Karpas-422 (cell line): ENCODE results near the gene ABHD8. TPM values are rescaled to one million over a fixed set of nuclear protein-coding genes. Genes with fewer than 3 reads are reported as not detected.

Experiments used
- DNase-seq: peaks from one replicate; pipeline ENCODE4 v3.0.0-alpha.2; 2015
- H2AFZ ChIP-seq: fragments of 200-600 bp; sonication (generic); 2 replicates; pipeline ENCODE4 v1.6.1; 2014; ENCODE audit warnings: antibody characterized with exemption, low read length, mixed read lengths
- H3K27ac ChIP-seq: fragments of 200-600 bp; sonication (generic); 2 replicates; pipeline ENCODE4 v1.5.1; 2014; ENCODE audit warnings: mild to moderate bottlenecking, low read length, moderate library complexity
- H3K27me3 ChIP-seq: fragments of 200-600 bp; sonication (generic); 2 replicates; pipeline ENCODE4 v1.6.1; 2014; ENCODE audit warnings: low read length, mixed read lengths
- H3K36me3 ChIP-seq: fragments of 200-600 bp; sonication (generic); 2 replicates; pipeline ENCODE4 v1.6.1; 2014; ENCODE audit warnings: low read length, mixed read lengths; ENCODE audit not compliant: insufficient read depth
- H3K4me1 ChIP-seq: fragments of 200-600 bp; sonication (generic); 2 replicates; pipeline ENCODE4 v1.6.1; 2014; ENCODE audit warnings: mild to moderate bottlenecking, low read length, mixed read lengths
- H3K4me2 ChIP-seq: fragments of 200-600 bp; sonication (generic); 2 replicates; pipeline ENCODE4 v1.6.1; 2014; ENCODE audit warnings: low read length, low read depth, mild to moderate bottlenecking; ENCODE audit not compliant: poor library complexity, severe bottlenecking
- H3K4me3 ChIP-seq: fragments of 200-600 bp; sonication (generic); 2 replicates; pipeline ENCODE4 v1.5.1; 2014; ENCODE audit warnings: mild to moderate bottlenecking, antibody characterized with exemption, low read length, mixed read lengths
- H3K79me2 ChIP-seq: fragments of 200-600 bp; sonication (generic); 2 replicates; pipeline ENCODE4 v1.6.1; 2014; ENCODE audit warnings: mild to moderate bottlenecking, low read length, mixed read lengths
- H3K9ac ChIP-seq: fragments of 200-600 bp; sonication (generic); 2 replicates; pipeline ENCODE4 v1.6.0; 2014; ENCODE audit warnings: low read length
- H3K9me2 ChIP-seq: fragments of 200-600 bp; sonication (generic), shearing (Covaris generic); replicated peaks from 2 replicates; pipeline ENCODE4 v1.6.0; 2014; ENCODE audit warnings: mild to moderate bottlenecking, low read length, moderate library complexity; ENCODE audit not compliant: insufficient read depth
- H3K9me3 ChIP-seq: fragments of 300-700, 200-600 bp; sonication (generic); 2 replicates; pipeline ENCODE4 v1.6.1; 2014; ENCODE audit warnings: low read length, mixed read lengths
- H4K20me1 ChIP-seq: fragments of 200-600 bp; sonication (generic); 2 replicates; pipeline ENCODE4 v1.6.1; 2014; ENCODE audit warnings: mild to moderate bottlenecking, antibody characterized with exemption, low read length, low read depth; ENCODE audit not compliant: insufficient read depth
- total RNA-seq: library from RNA; depleted of rRNA; stranded (reverse); fragments of >200 nt; shearing (Covaris generic); gene quantifications from 2 replicates; pipeline ENCODE4 v1.2.3, GENCODE V29; 2014; ENCODE audit warnings: low replicate concordance

Gene ABHD8
- total RNA-seq, 1 experiment from 2014 or later: 0.37 TPM

DNA sequence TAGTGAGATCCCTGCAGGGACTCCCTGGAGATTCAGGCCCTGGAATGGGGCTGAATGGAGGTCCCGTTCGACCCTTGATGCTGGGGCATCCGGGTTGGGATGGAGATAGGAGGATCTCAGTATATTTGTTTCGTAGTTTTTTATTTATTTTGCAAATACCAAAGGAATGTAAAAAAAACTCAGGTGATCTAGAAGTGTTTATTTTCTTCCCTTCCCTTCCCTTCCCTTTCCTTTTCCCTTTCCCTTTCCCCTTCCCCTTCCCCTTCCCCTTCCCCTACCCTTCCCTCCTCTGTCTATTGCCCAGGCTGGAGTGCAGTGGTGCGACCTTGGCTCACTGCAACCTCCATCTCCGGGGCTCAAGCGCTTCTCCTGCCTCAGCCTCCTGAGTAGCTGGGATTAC lies 38.6 kb upstream of the ABHD8 start:
- H4K20me1 ChIP-seq: no peaks in the 10 kb centered on the region
- no peak overlapping the region for H3K4me2 ChIP-seq
- peaks cover 5% of the 10 kb centered on the region; the same call in 1 of the 2 replicates for H3K36me3 ChIP-seq
- no peaks in the 10 kb centered on the region for H3K9me3 ChIP-seq
- no peak overlapping the region for H2AFZ ChIP-seq
- peaks cover 9% of the 10 kb centered on the region for H3K79me2 ChIP-seq
- H3K4me3 ChIP-seq: no peak overlapping the region
- no peaks in the 10 kb centered on the region for H3K27me3 ChIP-seq
- H3K9me2 ChIP-seq: no peaks in the 10 kb centered on the region
- H3K27ac ChIP-seq: no peak overlapping the region
- no peak for DNase-seq
- no peak overlapping the region for H3K9ac ChIP-seq
- peaks cover 9% of the 10 kb centered on the region for H3K4me1 ChIP-seq

DNA sequence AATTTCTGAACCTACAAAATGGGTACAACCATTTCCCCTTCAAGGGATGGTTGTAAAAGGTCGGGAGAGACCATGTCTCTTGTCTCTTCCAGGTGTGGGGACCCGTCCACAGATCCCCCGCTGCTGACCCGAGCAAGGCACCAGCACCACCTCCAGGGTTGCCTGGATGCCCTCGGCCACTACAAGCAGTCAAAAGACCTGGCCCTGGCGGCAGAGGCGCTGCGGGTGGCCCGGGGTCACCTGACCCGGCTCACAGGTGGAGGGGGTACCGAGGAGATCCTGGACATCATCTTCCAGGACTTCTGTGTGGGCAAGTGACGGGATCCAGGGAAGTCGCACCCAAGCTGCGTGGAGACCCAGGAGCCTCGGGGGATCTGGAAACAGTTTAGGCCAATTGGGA lies 38.2 kb upstream of the ABHD8 start:
- Histone ChIP-seq H3K79me2 (peaks cover 9% of the 10 kb centered on the region), H2AFZ (no peak overlapping the region), H3K27ac (no peak overlapping the region), H3K27me3 (no peaks in the 10 kb centered on the region), H3K9ac (no peak overlapping the region), H3K9me3 (no peaks in the 10 kb centered on the region), H3K4me2 (no peak overlapping the region), H3K36me3 (peaks cover 5% of the 10 kb centered on the region; the same call in 1 of the 2 replicates), H3K4me3 (no peak overlapping the region), H3K4me1 (peaks cover 12% of the 10 kb centered on the region), H3K9me2 (no peaks in the 10 kb centered on the region), H4K20me1 (no peaks in the 10 kb centered on the region)
- DNase-seq: no peak

- no peak overlapping the region for H3K27ac ChIP-seq
- H3K9me2 ChIP-seq: no peaks in the 10 kb centered on the region
- H2AFZ ChIP-seq: no peak overlapping the region
- no peaks in the 10 kb centered on the region for H3K9me3 ChIP-seq
- H3K4me3 ChIP-seq: no peak overlapping the region
- no peak overlapping the region for H3K9ac ChIP-seq
- H3K4me1 ChIP-seq: peaks cover 12% of the 10 kb centered on the region
- no peak for DNase-seq
- no peaks in the 10 kb centered on the region for H4K20me1 ChIP-seq
- peaks cover 9% of the 10 kb centered on the region for H3K79me2 ChIP-seq
- no peak overlapping the region for H3K4me2 ChIP-seq
- H3K27me3 ChIP-seq: no peaks in the 10 kb centered on the region
- H3K36me3 ChIP-seq: peaks cover 5% of the 10 kb centered on the region; the same call in 1 of the 2 replicates
These were observed 37.7 kb upstream of the ABHD8 start for GRCh38 chr19:17340871-17341357.

- Histone ChIP-seq H3K9me2 (no peaks in the 10 kb centered on the region), H3K9ac (no peak overlapping the region), H3K36me3 (peaks cover 5% of the 10 kb centered on the region; the same call in 1 of the 2 replicates), H3K4me1 (peaks cover 15% of the 10 kb centered on the region), H4K20me1 (no peaks in the 10 kb centered on the region), H3K27me3 (no peaks in the 10 kb centered on the region), H3K4me2 (no peak overlapping the region), H3K4me3 (no peak overlapping the region), H3K79me2 (peaks cover 9% of the 10 kb centered on the region), H2AFZ (no peak overlapping the region), H3K27ac (no peak overlapping the region), H3K9me3 (no peaks in the 10 kb centered on the region)
- DNase-seq: peak; percentile 85
These were observed 37.2 kb upstream of the ABHD8 start for GRCh38 chr19:17340302-17340870.

DNA sequence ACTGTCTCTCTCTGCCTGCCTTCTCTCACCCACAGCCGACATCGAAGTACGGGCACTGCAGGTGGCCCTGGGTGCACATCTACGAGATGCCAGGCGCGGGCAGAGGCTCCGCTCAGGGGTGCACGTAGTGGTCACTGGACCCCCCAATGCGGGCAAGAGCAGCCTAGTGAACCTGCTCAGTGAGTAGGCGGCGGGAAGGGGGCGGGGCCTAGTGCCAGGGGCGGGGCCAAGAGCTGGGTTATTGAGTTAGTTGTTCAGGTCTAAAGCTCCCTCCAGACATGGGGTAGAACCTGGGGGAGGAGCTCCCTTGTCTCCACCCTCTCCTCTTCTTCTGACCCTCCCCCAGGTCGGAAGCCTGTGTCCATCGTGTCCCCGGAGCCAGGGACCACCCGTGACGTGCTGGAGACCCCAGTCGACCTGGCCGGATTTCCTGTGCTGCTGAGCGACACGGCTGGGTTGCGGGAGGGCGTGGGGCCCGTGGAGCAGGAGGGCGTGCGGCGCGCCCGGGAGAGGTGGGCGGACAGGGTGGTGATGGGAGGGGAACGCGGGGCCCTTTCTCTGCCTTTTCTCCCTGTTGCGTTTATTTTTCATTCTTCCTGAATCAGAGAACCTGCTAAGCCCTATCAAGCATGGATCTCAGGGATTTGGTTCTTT lies 36.0 kb upstream of the ABHD8 start:
- DNase-seq: peak; percentile 79
- Histone ChIP-seq H3K9me2 (no peaks in the 10 kb centered on the region), H3K4me2 (peak overlapping the region; percentile 99), H3K9ac (no peak overlapping the region), H3K27ac (no peak overlapping the region), H3K9me3 (no peaks in the 10 kb centered on the region), H2AFZ (no peak overlapping the region), H3K36me3 (peaks cover 5% of the 10 kb centered on the region; the same call in 1 of the 2 replicates), H3K79me2 (peaks cover 9% of the 10 kb centered on the region), H3K4me3 (peak overlapping the region; percentile 91; the same call in 1 of the 2 replicates), H3K27me3 (no peaks in the 10 kb centered on the region), H3K4me1 (peaks cover 25% of the 10 kb centered on the region), H4K20me1 (no peaks in the 10 kb centered on the region)

DNA sequence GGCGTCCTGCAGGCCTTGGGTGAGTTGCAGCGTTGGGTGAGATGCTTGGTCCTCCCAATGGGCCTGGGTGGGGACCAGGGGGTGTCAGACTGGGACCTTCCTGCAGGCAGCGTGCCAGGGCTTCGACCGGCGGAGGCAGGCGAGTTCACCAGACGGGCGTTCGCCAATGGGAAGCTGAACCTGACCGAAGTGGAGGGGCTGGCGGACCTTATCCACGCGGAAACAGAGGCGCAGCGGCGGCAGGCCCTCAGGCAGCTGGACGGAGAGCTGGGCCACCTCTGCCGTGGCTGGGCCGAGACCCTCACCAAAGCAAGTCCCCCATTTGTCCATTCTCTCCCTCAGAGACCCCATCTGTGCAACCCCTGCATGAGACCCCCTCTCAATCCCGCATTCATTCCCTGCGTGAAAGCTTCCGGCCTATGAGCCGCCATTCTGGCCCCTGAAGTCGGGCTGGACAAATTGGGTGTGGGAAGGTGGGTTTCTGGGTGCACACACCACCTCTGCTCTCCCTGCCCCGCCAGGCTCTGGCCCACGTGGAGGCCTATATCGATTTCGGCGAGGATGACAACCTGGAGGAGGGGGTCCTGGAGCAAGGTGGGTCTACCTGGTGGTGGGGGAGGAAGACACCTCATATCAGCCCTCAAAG lies 35.3 kb upstream of the ABHD8 start:
- Histone ChIP-seq H3K27ac (no peak overlapping the region; the same call in 1 of the 2 replicates), H3K9me3 (no peaks in the 10 kb centered on the region), H3K4me3 (peak overlapping the region; percentile 91)

DNA sequence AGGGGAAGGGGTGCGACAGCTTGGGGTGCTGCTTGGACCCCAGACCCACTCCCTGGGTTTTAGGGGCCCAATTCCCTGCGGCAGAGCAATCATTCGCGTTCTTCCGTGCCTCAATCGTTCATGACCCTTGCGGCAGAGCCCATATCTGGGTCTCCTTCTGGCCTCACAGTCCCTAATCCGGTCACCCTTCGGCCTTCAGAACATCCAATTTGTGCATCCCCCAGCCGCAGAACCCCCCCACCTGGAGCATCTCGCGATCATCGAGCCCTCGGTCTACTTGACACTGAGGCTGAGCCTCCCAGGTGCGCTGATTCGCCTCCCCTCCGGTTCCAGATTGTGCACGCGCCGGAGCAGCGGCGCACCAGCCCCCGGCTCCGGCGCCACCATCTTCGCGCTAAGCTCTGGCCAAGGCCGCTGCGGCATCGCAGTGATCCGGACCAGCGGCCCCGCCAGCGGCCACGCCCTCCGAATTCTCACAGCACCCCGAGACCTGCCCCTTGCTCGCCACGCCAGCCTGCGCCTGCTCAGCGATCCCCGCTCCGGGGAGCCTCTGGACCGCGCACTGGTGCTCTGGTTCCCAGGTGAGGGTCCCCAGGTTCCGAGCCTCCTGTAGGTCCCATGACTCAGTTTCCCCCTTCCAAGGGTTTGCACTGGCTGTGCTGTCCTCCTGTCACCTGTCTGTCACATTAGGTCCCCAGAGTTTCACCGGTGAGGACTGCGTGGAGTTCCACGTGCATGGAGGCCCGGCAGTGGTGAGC lies 34.6 kb upstream of the ABHD8 start:
- H3K27ac ChIP-seq: peak overlapping the region; percentile 50
- H3K4me2 ChIP-seq: peak overlapping the region; percentile 99
- no peaks in the 10 kb centered on the region for H3K9me2 ChIP-seq
- peaks cover 5% of the 10 kb centered on the region; the same call in 1 of the 2 replicates for H3K36me3 ChIP-seq
- H2AFZ ChIP-seq: no peak overlapping the region
- H3K27me3 ChIP-seq: no peaks in the 10 kb centered on the region
- peaks cover 30% of the 10 kb centered on the region for H3K4me1 ChIP-seq
- H3K9me3 ChIP-seq: no peaks in the 10 kb centered on the region
- H3K9ac ChIP-seq: peak overlapping the region; percentile 79
- peak overlapping the region; percentile 91 for H3K4me3 ChIP-seq
- DNase-seq: peak; percentile 81
- H4K20me1 ChIP-seq: no peaks in the 10 kb centered on the region
- H3K79me2 ChIP-seq: peaks cover 9% of the 10 kb centered on the region

More for the DNA sequence above, 35.3 kb upstream of the ABHD8 start:
- DNase-seq: no peak
- H3K36me3 ChIP-seq: peaks cover 5% of the 10 kb centered on the region; the same call in 1 of the 2 replicates
- H3K9ac ChIP-seq: peak overlapping the region; percentile 79
- no peaks in the 10 kb centered on the region for H3K9me2 ChIP-seq
- H3K79me2 ChIP-seq: peaks cover 9% of the 10 kb centered on the region
- peaks cover 30% of the 10 kb centered on the region for H3K4me1 ChIP-seq
- no peaks in the 10 kb centered on the region for H3K27me3 ChIP-seq
- H4K20me1 ChIP-seq: no peaks in the 10 kb centered on the region
- H3K4me2 ChIP-seq: peak overlapping the region; percentile 99
- no peak overlapping the region for H2AFZ ChIP-seq
